Astrocyte (in vitro differentiated cells and primary cell): ENCODE measurements around the gene ADGRB3. TPM values are rescaled to one million over a fixed set of nuclear protein-coding genes. Genes with fewer than 3 reads are reported as not detected.
A peak's percentile ranks its signal among the peaks of the same experiment; 100 is the strongest.

Experiments
- DNase-seq: peaks from one replicate; pipeline ENCODE4 v3.0.0-alpha.2; 2010; ENCODE audit warnings: low read depth
- FAIRE-seq: peaks from 2 replicates; lab custom pipeline; 2011; peaks lifted over from hg19 to GRCh38; lab: Jason Lieb, UNC
- H2AFZ ChIP-seq: 2 replicates; pipeline ENCODE4 v1.6.0; 2012; ENCODE audit warnings: low read depth, low read length, inconsistent platforms
- H3K27ac ChIP-seq: 2 replicates; pipeline ENCODE4 v1.5.1; 2011; ENCODE audit warnings: low read depth, low read length, inconsistent platforms
- H3K27me3 ChIP-seq: 2 replicates; pipeline ENCODE4 v1.6.0; 2011; ENCODE audit warnings: low read length, inconsistent platforms; ENCODE audit not compliant: insufficient read depth
- H3K36me3 ChIP-seq: 2 replicates; pipeline ENCODE4 v1.5.1; 2011; ENCODE audit warnings: low read length, inconsistent platforms; ENCODE audit not compliant: insufficient read depth
- H3K4me1 ChIP-seq: 2 replicates; pipeline ENCODE4 v1.5.1; 2011; ENCODE audit warnings: low read length, inconsistent platforms; ENCODE audit not compliant: insufficient read depth
- H3K4me2 ChIP-seq: 2 replicates; pipeline ENCODE4 v1.6.0; 2012; ENCODE audit warnings: low read length, inconsistent platforms
- H3K4me3 ChIP-seq: 2 replicates; pipeline ENCODE4 v1.5.1; 2011; ENCODE audit warnings: low read depth, mild to moderate bottlenecking, low read length, inconsistent platforms; ENCODE audit not compliant: insufficient read depth
- H3K79me2 ChIP-seq: 2 replicates; pipeline ENCODE4 v1.6.0; 2012; ENCODE audit warnings: mild to moderate bottlenecking, low read length, inconsistent platforms; ENCODE audit not compliant: insufficient read depth
- H3K9ac ChIP-seq: 2 replicates; pipeline ENCODE4 v1.6.0; 2012; ENCODE audit warnings: mild to moderate bottlenecking, low read length, inconsistent platforms
- H3K9me3 ChIP-seq: 2 replicates; pipeline ENCODE4 v1.5.1; 2012; ENCODE audit warnings: low read depth, mild to moderate bottlenecking, low read length, inconsistent platforms; ENCODE audit not compliant: insufficient read depth
- H4K20me1 ChIP-seq: 2 replicates; pipeline ENCODE4 v1.6.0; 2012; ENCODE audit warnings: low read length, inconsistent platforms; ENCODE audit not compliant: insufficient read depth
- H3K27ac Mint-ChIP-seq: one replicate; pipeline ENCODE4 v1.8.0; 2021; ENCODE audit warnings: mild to moderate bottlenecking, mixed read lengths; ENCODE audit not compliant: unreplicated experiment
- H3K27me3 Mint-ChIP-seq: one replicate; pipeline ENCODE4 v1.8.0; 2021; ENCODE audit warnings: low read depth, mixed read lengths; ENCODE audit not compliant: unreplicated experiment
- H3K36me3 Mint-ChIP-seq: one replicate; pipeline ENCODE4 v1.8.0; 2021; ENCODE audit warnings: low read depth, mixed read lengths; ENCODE audit not compliant: unreplicated experiment
- H3K4me1 Mint-ChIP-seq: one replicate; pipeline ENCODE4 v1.8.0; 2021; ENCODE audit warnings: low read depth, mixed read lengths; ENCODE audit not compliant: unreplicated experiment
- H3K4me3 Mint-ChIP-seq: one replicate; pipeline ENCODE4 v1.8.0; 2021; ENCODE audit warnings: mild to moderate bottlenecking, moderate library complexity, mixed read lengths; ENCODE audit not compliant: unreplicated experiment
- H3K9me3 Mint-ChIP-seq: one replicate; pipeline ENCODE4 v1.8.0; 2021; ENCODE audit warnings: mild to moderate bottlenecking, mixed read lengths; ENCODE audit not compliant: unreplicated experiment
- CTCF ChIP-seq: IDR thresholded peaks from 2 replicates; pipeline ENCODE4 v1.5.1; 2011; ENCODE audit warnings: low read depth, mild to moderate bottlenecking, inconsistent platforms, low read length, moderate library complexity; ENCODE audit not compliant: insufficient read depth
- EZH2 ChIP-seq: IDR thresholded peaks from 2 replicates; pipeline ENCODE4 v1.6.1; 2012; ENCODE audit warnings: mild to moderate bottlenecking, low read length, inconsistent platforms; ENCODE audit not compliant: insufficient read depth
- total RNA-seq: library from RNA; stranded (reverse); gene quantifications from 2 replicates; pipeline ENCODE4 v1.2.1, GENCODE V29; 2021

ADGRB3 gene
- total RNA-seq, 1 donor from 2014 or later: 0.77 TPM

- DNase-seq (peak; percentile 0), FAIRE-seq (no peak)
- H3K27me3 Mint-ChIP-seq: no peaks in the 10 kb centered on the region
- Histone ChIP-seq H4K20me1 (no peaks in the 10 kb centered on the region), H3K27ac (no peak overlapping the region), H3K79me2 (no peaks in the 10 kb centered on the region), H3K9ac (no peak overlapping the region), H3K36me3 (no peaks in the 10 kb centered on the region), H3K4me2 (no peak overlapping the region), H2AFZ (no peak overlapping the region), H3K9me3 (no peaks in the 10 kb centered on the region), H3K4me3 (no peak overlapping the region), H3K4me1 (no peaks in the 10 kb centered on the region), H3K27me3 (no peaks in the 10 kb centered on the region)
- peaks cover 3% of the 10 kb centered on the region for H3K36me3 Mint-ChIP-seq
- no peak for TF ChIP-seq EZH2
- no peak for TF ChIP-seq CTCF
- peak overlapping the region; percentile 60 for H3K27ac Mint-ChIP-seq
- peaks cover 3% of the 10 kb centered on the region for H3K4me1 Mint-ChIP-seq
- H3K4me3 Mint-ChIP-seq: no peak overlapping the region
- H3K9me3 Mint-ChIP-seq: peaks cover 4% of the 10 kb centered on the region
These were observed 708.8 kb downstream of the ADGRB3 start for GRCh38 chr6:69343851-69344250.

- H2AFZ ChIP-seq: no peak overlapping the region
These were observed 714.7 kb downstream of the ADGRB3 start for GRCh38 chr6:69349771-69350170.

More at GRCh38 chr6:69349771-69350170, 714.7 kb downstream of the ADGRB3 start:
- H3K9me3 ChIP-seq: no peaks in the 10 kb centered on the region
- no peak overlapping the region for H3K4me3 Mint-ChIP-seq
- H3K4me1 Mint-ChIP-seq: no peaks in the 10 kb centered on the region
- no peak for FAIRE-seq
- H4K20me1 ChIP-seq: no peaks in the 10 kb centered on the region
- H3K36me3 Mint-ChIP-seq: peaks cover 3% of the 10 kb centered on the region
- no peaks in the 10 kb centered on the region for H3K79me2 ChIP-seq
- no peak overlapping the region for H3K9ac ChIP-seq
- no peaks in the 10 kb centered on the region for H3K4me1 ChIP-seq
- TF ChIP-seq EZH2 (no peak), CTCF (no peak)
- no peak overlapping the region for H3K4me3 ChIP-seq
- H3K27ac ChIP-seq: no peak overlapping the region
- no peaks in the 10 kb centered on the region for H3K27me3 Mint-ChIP-seq
- DNase-seq: no peak
- no peaks in the 10 kb centered on the region for H3K27me3 ChIP-seq
- no peak overlapping the region for H3K4me2 ChIP-seq
- no peaks in the 10 kb centered on the region for H3K36me3 ChIP-seq
- no peak overlapping the region for H3K27ac Mint-ChIP-seq
- peaks cover 4% of the 10 kb centered on the region for H3K9me3 Mint-ChIP-seq
